ENCODE data around the gene NFATC2.

Gene NFATC2

GRCh38 chr20:51450221-51450712, 92.3 kb downstream of the NFATC2 start (continued):
- no peak for TF ChIP-seq CREB5 (CRISPR knock-in tag; IDR thresholded peaks at IDR 0.05; ENCODE audit: low read depth)
- no peak for TF ChIP-seq ARNTL (CRISPR knock-in tag; IDR thresholded peaks at IDR 0.05; ENCODE audit: borderline replicate concordance, low read depth)
- no peak for TF ChIP-seq GLIS3 (CRISPR knock-in tag; IDR thresholded peaks at IDR 0.05)
- TF ChIP-seq ZC3H10 (CRISPR knock-in tag; IDR thresholded peaks at IDR 0.05) = no peak

- TF ChIP-seq CSRNP3 (CRISPR knock-in tag; IDR thresholded peaks at IDR 0.05) = no peak
- no peak for TF ChIP-seq CSDC2 (CRISPR knock-in tag; IDR thresholded peaks at IDR 0.05)
- no peak for TF ChIP-seq ZFP3 (CRISPR knock-in tag; IDR thresholded peaks at IDR 0.05)
- no peak for TF ChIP-seq ZNF8 (CRISPR knock-in tag; IDR thresholded peaks at IDR 0.05)
- no peak for TF ChIP-seq TSHZ2 (CRISPR knock-in tag; IDR thresholded peaks at IDR 0.05)
- TF ChIP-seq OSR1 (CRISPR knock-in tag; IDR thresholded peaks at IDR 0.05) = no peak
- TF ChIP-seq PATZ1 (CRISPR knock-in tag; IDR thresholded peaks at IDR 0.05; ENCODE audit: borderline replicate concordance) = no peak
- no peak for TF ChIP-seq CREB5 (CRISPR knock-in tag; IDR thresholded peaks at IDR 0.05; ENCODE audit: low read depth)
- no peak for TF ChIP-seq TCF4 (CRISPR knock-in tag; IDR thresholded peaks at IDR 0.05; ENCODE audit: borderline replicate concordance)
- no peak for TF ChIP-seq TOX (CRISPR knock-in tag; IDR thresholded peaks at IDR 0.05; ENCODE audit: borderline replicate concordance)
- no peak for TF ChIP-seq ISL1 (CRISPR knock-in tag; IDR thresholded peaks at IDR 0.05)
- no peak for TF ChIP-seq POU6F1 (CRISPR knock-in tag; IDR thresholded peaks at IDR 0.05; ENCODE audit: borderline replicate concordance, low read depth)
- ATAC-seq = no peak
Measured at GRCh38 chr20:51449498-51450220, 92.9 kb downstream of the NFATC2 start.

- ATAC-seq = no peak
- no peak for TF ChIP-seq ZFP30 (CRISPR knock-in tag; IDR thresholded peaks at IDR 0.05)
- no peak for TF ChIP-seq TSHZ2 (CRISPR knock-in tag; IDR thresholded peaks at IDR 0.05)
- TF ChIP-seq BACH2 (CRISPR knock-in tag; IDR thresholded peaks at IDR 0.05; ENCODE audit: borderline replicate concordance) = no peak
- TF ChIP-seq PPARA (CRISPR knock-in tag; IDR thresholded peaks at IDR 0.05; ENCODE audit: borderline replicate concordance) = no peak
- no peak for TF ChIP-seq TCF4 (CRISPR knock-in tag; IDR thresholded peaks at IDR 0.05; ENCODE audit: borderline replicate concordance)
- TF ChIP-seq ESRRG (CRISPR knock-in tag; IDR thresholded peaks at IDR 0.05) = no peak
- no peak for TF ChIP-seq ARNTL (CRISPR knock-in tag; IDR thresholded peaks at IDR 0.05; ENCODE audit: borderline replicate concordance, low read depth)
- TF ChIP-seq POU6F1 (CRISPR knock-in tag; IDR thresholded peaks at IDR 0.05; ENCODE audit: borderline replicate concordance, low read depth) = no peak
- no peak for TF ChIP-seq TOX (CRISPR knock-in tag; IDR thresholded peaks at IDR 0.05; ENCODE audit: borderline replicate concordance)
- TF ChIP-seq ZNF565 (CRISPR knock-in tag; conservative IDR thresholded peaks at IDR 0.05; ENCODE audit: low read depth) = no peak
- no peak for TF ChIP-seq ZNF8 (CRISPR knock-in tag; IDR thresholded peaks at IDR 0.05)
Measured at GRCh38 chr20:51447765-51448148, 94.8 kb downstream of the NFATC2 start.
